Astrocyte (in vitro differentiated cells and primary cell): ENCODE measurements around the gene MLPH. TPM values are rescaled to one million over a fixed set of nuclear protein-coding genes. Genes with fewer than 3 reads are reported as not detected.
A peak's percentile ranks its signal among the peaks of the same experiment; 100 is the strongest.

Experiments used
- DNase-seq: peaks from one replicate; pipeline ENCODE4 v3.0.0-alpha.2; 2010; ENCODE audit warnings: low read depth
- FAIRE-seq: peaks from 2 replicates; lab custom pipeline; 2011; peaks lifted over from hg19 to GRCh38; lab: Jason Lieb, UNC
- H2AFZ ChIP-seq: 2 replicates; pipeline ENCODE4 v1.6.0; 2012; ENCODE audit warnings: low read depth, low read length, inconsistent platforms
- H3K27ac ChIP-seq: 2 replicates; pipeline ENCODE4 v1.5.1; 2011; ENCODE audit warnings: low read depth, low read length, inconsistent platforms
- H3K27me3 ChIP-seq: 2 replicates; pipeline ENCODE4 v1.6.0; 2011; ENCODE audit warnings: low read length, inconsistent platforms; ENCODE audit not compliant: insufficient read depth
- H3K36me3 ChIP-seq: 2 replicates; pipeline ENCODE4 v1.5.1; 2011; ENCODE audit warnings: low read length, inconsistent platforms; ENCODE audit not compliant: insufficient read depth
- H3K4me1 ChIP-seq: 2 replicates; pipeline ENCODE4 v1.5.1; 2011; ENCODE audit warnings: low read length, inconsistent platforms; ENCODE audit not compliant: insufficient read depth
- H3K4me2 ChIP-seq: 2 replicates; pipeline ENCODE4 v1.6.0; 2012; ENCODE audit warnings: low read length, inconsistent platforms
- H3K4me3 ChIP-seq: 2 replicates; pipeline ENCODE4 v1.5.1; 2011; ENCODE audit warnings: low read depth, mild to moderate bottlenecking, low read length, inconsistent platforms; ENCODE audit not compliant: insufficient read depth
- H3K79me2 ChIP-seq: 2 replicates; pipeline ENCODE4 v1.6.0; 2012; ENCODE audit warnings: mild to moderate bottlenecking, low read length, inconsistent platforms; ENCODE audit not compliant: insufficient read depth
- H3K9ac ChIP-seq: 2 replicates; pipeline ENCODE4 v1.6.0; 2012; ENCODE audit warnings: mild to moderate bottlenecking, low read length, inconsistent platforms
- H3K9me3 ChIP-seq: 2 replicates; pipeline ENCODE4 v1.5.1; 2012; ENCODE audit warnings: low read depth, mild to moderate bottlenecking, low read length, inconsistent platforms; ENCODE audit not compliant: insufficient read depth
- H4K20me1 ChIP-seq: 2 replicates; pipeline ENCODE4 v1.6.0; 2012; ENCODE audit warnings: low read length, inconsistent platforms; ENCODE audit not compliant: insufficient read depth
- H3K27ac Mint-ChIP-seq: one replicate; pipeline ENCODE4 v1.8.0; 2021; ENCODE audit warnings: mild to moderate bottlenecking, mixed read lengths; ENCODE audit not compliant: unreplicated experiment
- H3K27me3 Mint-ChIP-seq: one replicate; pipeline ENCODE4 v1.8.0; 2021; ENCODE audit warnings: low read depth, mixed read lengths; ENCODE audit not compliant: unreplicated experiment
- H3K36me3 Mint-ChIP-seq: one replicate; pipeline ENCODE4 v1.8.0; 2021; ENCODE audit warnings: low read depth, mixed read lengths; ENCODE audit not compliant: unreplicated experiment
- H3K4me1 Mint-ChIP-seq: one replicate; pipeline ENCODE4 v1.8.0; 2021; ENCODE audit warnings: low read depth, mixed read lengths; ENCODE audit not compliant: unreplicated experiment
- H3K4me3 Mint-ChIP-seq: one replicate; pipeline ENCODE4 v1.8.0; 2021; ENCODE audit warnings: mild to moderate bottlenecking, moderate library complexity, mixed read lengths; ENCODE audit not compliant: unreplicated experiment
- H3K9me3 Mint-ChIP-seq: one replicate; pipeline ENCODE4 v1.8.0; 2021; ENCODE audit warnings: mild to moderate bottlenecking, mixed read lengths; ENCODE audit not compliant: unreplicated experiment
- CTCF ChIP-seq: IDR thresholded peaks from 2 replicates; pipeline ENCODE4 v1.5.1; 2011; ENCODE audit warnings: low read depth, mild to moderate bottlenecking, inconsistent platforms, low read length, moderate library complexity; ENCODE audit not compliant: insufficient read depth
- EZH2 ChIP-seq: IDR thresholded peaks from 2 replicates; pipeline ENCODE4 v1.6.1; 2012; ENCODE audit warnings: mild to moderate bottlenecking, low read length, inconsistent platforms; ENCODE audit not compliant: insufficient read depth
- total RNA-seq: library from RNA; stranded (reverse); gene quantifications from 2 replicates; pipeline ENCODE4 v1.2.1, GENCODE V29; 2021

MLPH gene
- total RNA-seq, 1 donor from 2014 or later, result 14.2 TPM

DNA sequence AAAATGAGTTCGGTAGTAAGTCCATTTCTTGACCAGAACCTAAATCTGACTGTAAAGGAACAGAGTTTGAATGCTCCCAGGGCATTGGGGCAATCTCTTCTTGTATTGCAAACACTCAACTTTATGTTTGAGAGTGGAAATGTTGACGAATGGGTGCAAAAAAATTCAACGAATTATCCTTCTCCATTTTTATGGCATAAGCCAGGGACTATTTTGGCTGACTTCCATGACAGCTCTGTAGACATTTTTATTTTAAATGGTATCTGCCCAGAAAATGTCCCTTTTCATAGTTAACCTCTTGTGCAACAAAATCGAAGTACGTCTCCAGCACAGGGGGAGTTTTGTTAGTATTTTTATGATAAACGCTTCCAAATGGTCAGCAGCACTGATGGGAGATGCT, 3.7 kb downstream of the MLPH start:
- H3K4me1 ChIP-seq, result peaks cover 31% of the 10 kb centered on the region
- Mint-ChIP-seq H3K9me3 (peaks cover 15% of the 10 kb centered on the region), H3K27me3 (peaks cover 7% of the 10 kb centered on the region), H3K36me3 (peaks cover 41% of the 10 kb centered on the region), H3K27ac (no peak overlapping the region), H3K4me3 (no peak overlapping the region), H3K4me1 (peaks cover 9% of the 10 kb centered on the region)
- TF ChIP-seq CTCF, result no peak
- TF ChIP-seq EZH2, result no peak
- peak overlapping the region; percentile 97 for H3K4me2 ChIP-seq
- no peak for FAIRE-seq
- H3K4me3 ChIP-seq, result no peak overlapping the region
- peaks cover 13% of the 10 kb centered on the region for H3K9me3 ChIP-seq
- H3K9ac ChIP-seq, result no peak overlapping the region
- peak overlapping the region; percentile 94 for H3K27ac ChIP-seq
- H2AFZ ChIP-seq, result no peak overlapping the region
- no peaks in the 10 kb centered on the region for H3K27me3 ChIP-seq
- no peak for DNase-seq
- H4K20me1 ChIP-seq, result no peaks in the 10 kb centered on the region
- H3K79me2 ChIP-seq, result peaks cover 100% of the 10 kb centered on the region
- H3K36me3 ChIP-seq, result peaks cover 38% of the 10 kb centered on the region

DNA sequence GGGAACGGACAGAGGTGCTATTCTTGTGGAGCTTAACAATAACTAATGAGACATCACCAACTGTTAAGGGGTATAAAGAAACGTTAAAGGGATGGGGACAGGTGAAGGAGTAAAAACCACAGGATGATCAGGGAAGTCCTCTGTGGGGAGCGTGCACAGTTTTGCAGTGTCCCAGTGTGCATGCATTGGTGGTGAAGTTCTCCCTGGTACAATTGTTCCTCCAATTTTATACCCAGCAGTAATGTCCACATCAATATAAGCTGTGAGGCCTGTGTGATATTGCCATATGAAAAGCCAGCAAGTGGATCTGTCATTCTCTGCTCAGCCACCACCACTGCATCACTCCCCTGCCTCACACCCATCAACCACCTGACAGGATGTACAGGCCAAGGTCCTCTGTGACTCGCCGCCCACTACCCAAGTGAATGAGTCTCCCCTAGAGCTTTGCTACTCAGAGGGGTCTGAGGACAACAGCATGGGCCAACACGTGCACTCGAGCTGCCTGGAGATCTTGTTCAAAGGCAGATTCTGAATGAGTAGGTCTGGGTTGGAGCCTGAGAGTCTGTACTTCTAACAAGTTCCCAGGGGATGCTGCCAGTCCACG, 4.6 kb downstream of the MLPH start:
- Mint-ChIP-seq H3K27me3 (peaks cover 8% of the 10 kb centered on the region), H3K36me3 (peaks cover 48% of the 10 kb centered on the region), H3K9me3 (peaks cover 15% of the 10 kb centered on the region), H3K4me1 (peaks cover 6% of the 10 kb centered on the region), H3K27ac (no peak overlapping the region), H3K4me3 (no peak overlapping the region)
- peaks cover 100% of the 10 kb centered on the region for H3K79me2 ChIP-seq
- no peak for DNase-seq
- peaks cover 36% of the 10 kb centered on the region for H3K4me1 ChIP-seq
- no peak overlapping the region for H3K27ac ChIP-seq
- H4K20me1 ChIP-seq, result no peaks in the 10 kb centered on the region
- peaks cover 13% of the 10 kb centered on the region for H3K9me3 ChIP-seq
- H3K27me3 ChIP-seq, result no peaks in the 10 kb centered on the region
- no peak for FAIRE-seq
- H3K4me2 ChIP-seq, result no peak overlapping the region
- no peak overlapping the region for H3K4me3 ChIP-seq
- H3K36me3 ChIP-seq, result peaks cover 41% of the 10 kb centered on the region
- TF ChIP-seq CTCF (no peak), EZH2 (no peak)
- H3K9ac ChIP-seq, result no peak overlapping the region
- no peak overlapping the region for H2AFZ ChIP-seq

DNA sequence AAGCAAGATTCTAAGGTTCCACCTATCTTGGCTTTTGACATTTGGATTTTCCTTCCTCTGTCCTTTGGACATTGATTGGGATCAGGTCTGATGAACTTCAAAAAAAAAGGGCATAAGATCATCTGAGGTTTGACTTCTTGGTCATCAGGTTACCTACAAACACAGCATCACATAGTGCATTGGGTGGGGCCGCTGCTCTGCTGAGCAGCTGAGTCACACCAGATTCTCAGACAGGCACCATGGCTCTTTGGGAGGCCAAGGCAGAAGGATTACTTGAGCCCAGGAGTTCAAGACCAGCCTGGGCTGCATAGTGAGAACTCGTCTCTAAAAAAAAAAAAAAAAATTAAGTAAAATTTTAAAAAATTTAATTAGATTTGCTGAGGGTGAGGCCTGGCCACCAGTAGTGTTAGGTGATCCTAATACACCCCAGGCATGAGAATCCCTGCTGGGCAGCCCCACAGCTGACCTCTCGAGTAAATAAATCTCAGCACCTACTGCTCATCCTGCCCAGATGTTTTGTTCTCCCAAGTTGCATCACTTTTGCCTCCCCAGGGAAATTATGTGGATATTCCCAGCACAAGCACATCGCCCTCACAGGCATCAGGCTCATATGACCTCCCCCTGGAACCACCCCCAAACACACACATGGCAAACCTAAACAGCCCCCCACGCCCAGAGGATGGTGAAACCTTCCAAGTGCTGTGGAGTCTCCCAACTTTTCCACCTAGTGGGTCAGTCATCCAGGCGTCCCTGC, 5.3 kb downstream of the MLPH start:
- TF ChIP-seq EZH2, result no peak
- no peak for TF ChIP-seq CTCF
- Histone ChIP-seq H3K9ac (no peak overlapping the region), H3K27me3 (no peaks in the 10 kb centered on the region), H3K4me3 (no peak overlapping the region), H3K36me3 (peaks cover 48% of the 10 kb centered on the region), H2AFZ (no peak overlapping the region), H3K79me2 (peaks cover 100% of the 10 kb centered on the region), H3K4me2 (no peak overlapping the region), H4K20me1 (no peaks in the 10 kb centered on the region), H3K9me3 (peaks cover 13% of the 10 kb centered on the region), H3K4me1 (peaks cover 37% of the 10 kb centered on the region), H3K27ac (no peak overlapping the region)
- Mint-ChIP-seq H3K27me3 (peaks cover 10% of the 10 kb centered on the region), H3K9me3 (peaks cover 15% of the 10 kb centered on the region), H3K4me1 (peaks cover 6% of the 10 kb centered on the region), H3K27ac (no peak overlapping the region), H3K36me3 (peaks cover 53% of the 10 kb centered on the region), H3K4me3 (no peak overlapping the region)
- FAIRE-seq, result no peak
- DNase-seq, result no peak
